ENCODE results near the gene COX6B1.

DNA sequence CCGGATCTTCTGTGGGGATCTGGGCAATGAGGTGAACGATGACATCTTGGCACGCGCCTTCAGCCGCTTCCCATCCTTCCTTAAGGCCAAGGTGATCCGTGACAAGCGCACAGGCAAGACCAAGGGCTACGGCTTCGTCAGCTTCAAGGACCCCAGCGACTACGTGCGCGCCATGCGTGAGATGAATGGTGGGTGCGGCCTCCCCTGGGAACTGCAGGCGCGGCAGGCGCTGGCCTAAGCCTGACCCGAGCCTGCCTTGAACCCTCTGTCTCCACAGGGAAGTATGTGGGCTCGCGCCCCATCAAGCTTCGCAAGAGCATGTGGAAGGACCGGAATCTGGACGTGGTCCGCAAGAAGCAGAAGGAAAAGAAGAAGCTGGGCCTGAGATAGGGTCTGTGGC lies 11.0 kb upstream of the COX6B1 start:
- TF ChIP-seq ZNF274 (IDR thresholded peaks at IDR 0.05; ENCODE audit: low read depth, low read length) (no peak), YY1 (IDR thresholded peaks at IDR 0.05; ENCODE audit: insufficient read depth, insufficient read length) (no peak)
